ENCODE measurements around the gene SLC4A8. TPM values are rescaled to one million over a fixed set of nuclear protein-coding genes. Genes with fewer than 3 reads are reported as not detected.
"Not testable (repeated sequence)": the region's sequence is repeated elsewhere in the genome, so short reads cannot be mapped to it uniquely, and the experiment has no call there.

The SLC4A8 gene
- total RNA-seq, 1 donor from 2014 or later = 2.6 TPM

DNA sequence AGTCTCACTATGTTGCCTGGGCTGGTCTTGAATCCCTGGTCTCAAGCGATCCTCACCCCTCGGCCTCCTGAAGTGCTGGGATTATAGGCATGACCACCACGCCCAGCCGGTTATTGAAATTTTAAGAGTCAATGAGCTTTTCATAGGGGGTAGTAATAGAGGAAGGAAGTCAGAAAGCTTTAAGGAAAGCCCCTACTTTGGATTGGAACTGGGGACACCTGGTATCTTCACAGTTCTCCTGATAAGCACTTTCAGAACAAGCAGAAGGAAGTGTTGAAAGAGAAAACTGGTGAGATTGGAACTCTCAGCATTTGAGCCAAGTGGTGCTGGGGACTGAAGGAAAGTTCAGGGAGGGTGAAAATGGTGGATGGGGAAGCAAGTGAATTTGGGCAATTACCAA is 5.1 kb downstream of the SLC4A8 start:
- DNase-seq (ENCODE audit: low spot score) = no peak

GRCh38 chr12:51430196-51430895 is 5.7 kb downstream of the SLC4A8 start:
- DNase-seq (ENCODE audit: low spot score) = no peak

DNA sequence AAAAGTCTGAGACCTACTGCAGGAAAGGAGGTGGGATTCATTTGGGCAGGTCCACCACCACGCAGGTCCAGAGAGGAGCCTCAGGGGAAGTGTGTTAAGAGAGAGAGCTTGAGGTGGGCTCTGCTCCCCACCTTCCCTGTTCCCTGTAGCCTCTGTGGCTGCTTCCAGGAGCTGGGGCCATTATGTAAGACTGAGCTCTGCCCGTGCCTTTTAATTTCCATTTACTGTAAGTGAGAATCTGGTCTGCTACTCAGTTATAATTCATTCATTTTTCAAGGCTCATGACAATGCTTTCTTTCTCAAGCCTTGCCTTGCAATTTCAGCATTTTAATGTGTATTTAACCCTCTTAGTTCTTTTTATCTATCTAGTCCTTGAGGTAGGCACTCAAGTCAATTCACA is 8.3 kb downstream of the SLC4A8 start:
- no peak for DNase-seq (ENCODE audit: low spot score)

DNA sequence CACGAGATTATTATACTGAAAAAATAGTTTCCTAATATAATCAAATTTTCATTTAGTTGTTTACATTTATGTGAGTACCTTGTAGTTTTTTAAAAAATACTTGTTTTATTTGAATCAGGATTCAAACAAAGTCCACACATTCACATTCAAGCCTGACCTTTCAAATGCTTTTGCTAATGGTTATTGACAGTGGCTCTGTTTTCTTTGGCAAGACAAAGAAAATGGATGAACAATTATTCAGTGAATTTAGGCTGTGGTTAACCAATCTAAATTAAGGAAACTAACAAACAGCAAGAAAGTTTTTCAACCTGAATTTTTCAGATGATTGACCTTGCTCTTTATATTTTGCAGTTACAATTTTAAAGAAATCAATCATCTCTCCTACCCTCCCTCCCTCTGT is 9.7 kb downstream of the SLC4A8 start:
- no peak for DNase-seq (ENCODE audit: low spot score)

GRCh38 chr12:51437431-51437830 is 12.8 kb downstream of the SLC4A8 start:
- no peak for DNase-seq (ENCODE audit: low spot score)

DNA sequence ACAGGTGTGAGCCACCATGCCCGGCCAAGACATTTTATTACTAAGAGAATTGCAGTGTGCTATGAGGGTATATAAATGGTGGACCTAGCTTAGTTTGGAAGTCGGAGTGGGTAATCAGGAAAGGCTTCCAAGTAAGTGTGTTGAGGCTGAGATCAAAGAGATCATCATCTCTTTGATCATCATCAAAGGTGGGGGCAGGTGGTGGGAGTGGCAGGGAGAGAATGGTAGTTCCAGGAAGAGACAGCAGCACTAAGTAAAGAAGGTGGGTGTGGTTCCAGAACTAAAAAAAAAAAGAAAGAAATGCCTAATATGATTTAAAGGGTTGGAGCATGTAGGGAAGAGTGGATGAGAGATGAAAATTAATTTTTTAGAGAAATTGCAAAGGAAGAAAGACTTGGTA is 14.7 kb downstream of the SLC4A8 start:
- DNase-seq (ENCODE audit: low spot score) = no peak

- DNase-seq (ENCODE audit: low spot score) = no peak
Measured at GRCh38 chr12:51441583-51441982, 17.0 kb downstream of the SLC4A8 start.

- DNase-seq (ENCODE audit: low spot score) = no peak
Measured at GRCh38 chr12:51442324-51442723, 17.7 kb downstream of the SLC4A8 start.

DNA sequence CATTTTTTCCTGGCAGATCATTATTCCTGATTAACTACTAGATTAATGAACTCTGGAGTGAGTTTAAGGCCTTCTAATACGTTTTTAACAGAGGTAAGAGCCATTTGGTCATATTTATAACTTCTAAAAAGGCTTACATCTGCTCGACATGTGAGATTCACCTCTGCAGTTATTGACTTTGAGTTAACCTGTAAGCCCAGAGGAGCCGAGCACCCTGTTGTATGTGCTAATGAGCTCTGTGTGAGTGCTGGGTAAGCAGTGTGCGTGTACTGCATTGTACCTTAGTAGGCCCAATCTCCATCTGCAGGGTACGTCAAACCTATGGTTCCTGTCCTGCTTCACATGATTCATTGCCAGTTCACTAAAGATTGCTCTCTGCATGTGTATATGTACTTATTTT is 18.9 kb downstream of the SLC4A8 start:
- no peak for DNase-seq (ENCODE audit: low spot score)

DNA sequence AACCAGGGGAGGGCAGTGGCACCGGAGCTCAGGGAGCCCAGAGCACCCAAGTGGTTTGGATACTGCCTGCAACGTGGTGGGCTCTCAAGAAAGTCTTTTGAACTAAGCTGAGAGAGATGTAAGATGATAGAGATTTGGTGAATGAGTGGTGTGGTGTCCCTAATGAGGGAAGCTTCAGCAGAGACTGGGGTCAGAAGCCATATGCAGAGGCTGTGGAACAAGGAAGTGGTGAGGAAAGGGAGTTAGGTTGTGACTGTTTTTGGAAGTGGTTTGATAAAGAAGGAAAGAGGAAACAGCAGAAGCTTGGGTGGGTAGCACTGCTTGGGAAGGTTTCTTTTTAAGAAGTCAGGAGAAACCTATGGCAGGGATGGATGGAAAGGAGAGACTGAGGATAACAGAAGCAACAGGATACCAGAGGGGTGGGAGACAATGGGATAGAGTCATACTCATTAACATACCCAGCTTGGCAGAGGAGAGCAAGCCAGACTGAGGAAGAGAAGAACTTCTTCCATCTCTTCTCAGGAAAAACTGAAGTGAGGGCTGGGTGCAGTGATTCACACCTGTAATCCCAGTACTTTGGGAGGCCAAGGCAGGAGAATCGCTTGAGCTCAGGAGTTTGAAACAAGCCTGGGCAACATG is 24.1 kb downstream of the SLC4A8 start:
- DNase-seq (ENCODE audit: low spot score) = no peak

GRCh38 chr12:51449580-51450246 is 25.1 kb downstream of the SLC4A8 start:
- DNase-seq (ENCODE audit: low spot score) = no peak

- no peak for DNase-seq (ENCODE audit: low spot score)
Measured at GRCh38 chr12:51450333-51450732, 25.7 kb downstream of the SLC4A8 start.

GRCh38 chr12:51450806-51451205 is 26.2 kb downstream of the SLC4A8 start:
- DNase-seq (ENCODE audit: low spot score) = no peak

GRCh38 chr12:51454016-51454415 is 29.4 kb downstream of the SLC4A8 start:
- DNase-seq (ENCODE audit: low spot score) = not testable (repeated sequence)

- not testable (repeated sequence) for DNase-seq (ENCODE audit: low spot score)
Measured at GRCh38 chr12:51455050-51455449, 30.4 kb downstream of the SLC4A8 start.

DNA sequence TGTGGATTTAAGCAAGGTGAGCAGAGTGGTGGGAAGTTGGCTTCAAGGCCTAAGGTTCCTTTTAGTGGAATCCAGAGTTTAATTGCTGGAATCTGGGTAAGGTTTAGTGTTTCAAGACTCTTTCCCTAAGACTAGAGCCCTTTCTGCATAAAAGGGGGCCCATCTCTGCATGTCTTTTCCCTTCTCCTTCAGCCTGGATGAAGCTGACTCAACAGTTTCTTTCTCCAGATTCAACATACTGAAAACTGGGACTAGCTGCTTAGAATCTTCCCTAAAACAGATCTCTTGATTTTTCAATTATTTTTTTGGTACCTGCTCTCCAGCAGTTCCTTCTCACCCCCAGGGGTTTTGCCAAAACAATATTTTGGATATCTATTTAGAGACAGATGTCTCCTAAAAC is 34.0 kb downstream of the SLC4A8 start:
- no peak for DNase-seq (ENCODE audit: low spot score)

DNA sequence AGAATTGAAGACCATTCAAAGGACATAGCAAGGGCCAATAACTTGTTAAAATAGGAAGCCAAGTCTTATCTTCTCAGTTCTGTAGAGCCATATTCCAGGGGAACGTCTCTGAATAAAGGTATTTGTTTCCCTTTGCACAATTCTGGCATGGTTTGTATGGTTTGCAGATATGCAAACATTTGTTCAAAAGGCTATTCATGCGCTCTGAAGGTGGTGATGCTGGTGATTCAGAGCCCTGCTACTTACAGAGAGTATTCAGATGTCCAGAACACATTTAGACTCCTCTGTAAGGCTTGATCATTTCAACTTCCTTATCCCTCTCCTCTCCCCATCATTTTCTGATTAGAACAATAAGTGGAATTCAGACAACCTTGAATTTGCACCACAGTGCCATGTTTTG is 35.9 kb downstream of the SLC4A8 start:
- DNase-seq (ENCODE audit: low spot score) = no peak

GRCh38 chr12:51465491-51465890 is 40.9 kb downstream of the SLC4A8 start:
- DNase-seq (ENCODE audit: low spot score) = no peak

DNA sequence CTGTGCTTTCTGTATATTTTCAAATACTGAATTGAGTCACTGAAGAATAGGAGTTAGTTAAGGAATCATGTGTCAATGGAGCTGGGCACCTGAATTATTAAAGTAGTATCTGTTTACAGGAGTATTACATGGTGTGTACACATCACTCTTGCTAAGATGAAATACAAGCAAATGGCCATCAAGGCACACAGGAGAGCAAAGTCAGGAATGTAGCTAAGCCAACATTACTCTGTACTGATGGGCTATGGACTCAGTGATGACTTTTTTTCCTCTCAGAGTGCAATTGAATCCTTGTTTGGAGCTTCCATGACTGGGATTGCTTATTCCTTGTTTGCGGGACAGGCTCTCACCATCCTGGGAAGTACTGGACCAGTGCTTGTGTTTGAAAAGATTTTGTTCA is 45.5 kb downstream of the SLC4A8 start:
- no peak for DNase-seq (ENCODE audit: low spot score)

GRCh38 chr12:51471111-51471864 is 46.7 kb downstream of the SLC4A8 start:
- no peak for DNase-seq (ENCODE audit: low spot score)

- no peak for DNase-seq (ENCODE audit: low spot score)
Measured at GRCh38 chr12:51472984-51473383, 48.4 kb downstream of the SLC4A8 start.

DNA sequence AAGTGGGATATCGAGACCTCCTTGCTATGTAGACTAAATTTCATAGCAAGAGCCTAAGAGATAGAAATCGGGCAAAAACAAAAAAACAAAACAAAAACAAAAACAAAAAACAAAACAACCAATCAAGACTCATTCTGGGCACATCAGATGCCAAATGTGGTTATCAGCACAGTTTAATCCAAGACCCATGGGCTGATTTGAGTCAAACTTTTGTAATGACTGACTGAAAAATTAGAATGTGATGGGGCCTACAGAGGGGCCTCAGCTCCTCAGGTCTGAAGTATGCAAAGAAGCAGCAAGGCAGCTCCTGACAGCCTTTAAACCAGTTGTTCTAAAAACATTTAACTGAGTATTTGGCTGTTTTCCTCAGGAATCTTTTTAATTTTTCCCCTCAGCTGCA is 49.3 kb downstream of the SLC4A8 start:
- no peak for DNase-seq (ENCODE audit: low spot score)
